ENCODE measurements around the gene EHD4.

EHD4 gene

GRCh38 chr15:41974041-41974440, 1.7 kb upstream of the EHD4 start:
- TF ChIP-seq CTCF (IDR thresholded peaks at IDR 0.05; ENCODE audit: low read depth, low read length), result no peak
- H3K4me3 ChIP-seq (ENCODE audit: low read depth, low read length), result no peak overlapping the region
- in situ Hi-C loops (cut with HindIII; ENCODE audit: low sequenced_read_pairs), result no loop called here
- DNase-seq (ENCODE audit: low read depth, low spot score), result no peak

GRCh38 chr15:41971895-41972252, 483 bp downstream of the EHD4 start:
- in situ Hi-C loops (cut with HindIII; ENCODE audit: low sequenced_read_pairs), result no loop called here
- peak overlapping the region; percentile 92 for H3K4me3 ChIP-seq (ENCODE audit: low read depth, low read length)
- no peak for DNase-seq (ENCODE audit: low read depth, low spot score)
- no peak for TF ChIP-seq CTCF (IDR thresholded peaks at IDR 0.05; ENCODE audit: low read depth, low read length)

GRCh38 chr15:41971089-41971894, 1.1 kb downstream of the EHD4 start:
- no peak for TF ChIP-seq CTCF (IDR thresholded peaks at IDR 0.05; ENCODE audit: low read depth, low read length)
- peak overlapping the region; percentile 92 for H3K4me3 ChIP-seq (ENCODE audit: low read depth, low read length)
- DNase-seq (ENCODE audit: low read depth, low spot score), result peak; percentile 73
- in situ Hi-C loops (cut with HindIII; ENCODE audit: low sequenced_read_pairs), result no loop called here

GRCh38 chr15:41970456-41970855, 1.9 kb downstream of the EHD4 start:
- no peak for DNase-seq (ENCODE audit: low read depth, low spot score)

GRCh38 chr15:41969851-41970431, 2.4 kb downstream of the EHD4 start:
- no peak for DNase-seq (ENCODE audit: low read depth, low spot score)
- in situ Hi-C loops (cut with HindIII; ENCODE audit: low sequenced_read_pairs), result no loop called here
- H3K4me3 ChIP-seq (ENCODE audit: low read depth, low read length), result no peak overlapping the region
- TF ChIP-seq CTCF (IDR thresholded peaks at IDR 0.05; ENCODE audit: low read depth, low read length), result no peak

More at GRCh38 chr15:41970456-41970855, 1.9 kb downstream of the EHD4 start:
- no peak for TF ChIP-seq CTCF (IDR thresholded peaks at IDR 0.05; ENCODE audit: low read depth, low read length)
- in situ Hi-C loops (cut with HindIII; ENCODE audit: low sequenced_read_pairs), result no loop called here
- H3K4me3 ChIP-seq (ENCODE audit: low read depth, low read length), result no peak overlapping the region

- no peak overlapping the region for H3K4me3 ChIP-seq (ENCODE audit: low read depth, low read length)
- DNase-seq (ENCODE audit: low read depth, low spot score), result no peak
- in situ Hi-C loops (cut with HindIII; ENCODE audit: low sequenced_read_pairs), result no loop called here
Measured at GRCh38 chr15:41968701-41969100, 3.7 kb downstream of the EHD4 start.

More at GRCh38 chr15:41968701-41969100, 3.7 kb downstream of the EHD4 start:
- TF ChIP-seq CTCF (IDR thresholded peaks at IDR 0.05; ENCODE audit: low read depth, low read length), result no peak
